Right lung (tissue), 5 donors: Measurements from ENCODE around the gene GSTM1. TPM values are rescaled to one million over a fixed set of nuclear protein-coding genes. Genes with fewer than 3 reads are reported as not detected.

ENCODE experiments used
- DNase-seq, 2 donors: peaks; one replicate each; pipeline ENCODE4 v3.0.0-alpha.2; 2013
- polyA plus RNA-seq, 5 donors: library from polyadenylated mRNA; unstranded; fragments of 120-200 nt; gene quantifications; one replicate each; pipeline versions ENCODE4 v1.2.1 to v1.2.3, GENCODE V29; 2013; ENCODE audit warnings: inconsistent platforms in 1 of 5, low replicate concordance in 1 of 5; ENCODE audit not compliant: insufficient read length in 5 of 5, insufficient read depth in 1 of 5

GSTM1 gene
- polyA plus RNA-seq, 5 donors, result 1.5 to 172 (median 97.9) TPM

GRCh38 chr1:109724933-109725332 lies 37.3 kb downstream of the GSTM1 start:
- no peak for DNase-seq

- no peak for DNase-seq
These were observed 37.9 kb downstream of the GSTM1 start for GRCh38 chr1:109725510-109725909.

DNA sequence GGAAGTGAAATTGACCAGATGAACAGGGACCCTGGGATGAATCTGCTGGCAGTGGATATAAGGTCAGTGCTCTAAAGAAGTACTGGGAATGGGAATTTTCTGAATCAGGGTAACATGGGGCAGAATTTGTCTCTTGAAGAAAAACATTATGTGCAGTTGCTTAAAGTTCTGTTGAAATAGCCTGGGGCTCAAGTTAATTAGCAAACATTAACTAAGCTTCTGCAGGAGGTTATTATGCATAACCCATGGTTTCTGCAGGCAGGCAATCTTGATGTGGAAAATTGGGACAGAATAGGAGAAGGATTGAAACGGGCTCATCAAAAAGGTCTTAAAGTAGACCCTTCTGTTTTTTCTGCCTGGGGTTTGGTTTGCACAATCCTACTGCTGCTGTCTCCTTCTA lies 38.4 kb downstream of the GSTM1 start:
- no peak for DNase-seq

DNA sequence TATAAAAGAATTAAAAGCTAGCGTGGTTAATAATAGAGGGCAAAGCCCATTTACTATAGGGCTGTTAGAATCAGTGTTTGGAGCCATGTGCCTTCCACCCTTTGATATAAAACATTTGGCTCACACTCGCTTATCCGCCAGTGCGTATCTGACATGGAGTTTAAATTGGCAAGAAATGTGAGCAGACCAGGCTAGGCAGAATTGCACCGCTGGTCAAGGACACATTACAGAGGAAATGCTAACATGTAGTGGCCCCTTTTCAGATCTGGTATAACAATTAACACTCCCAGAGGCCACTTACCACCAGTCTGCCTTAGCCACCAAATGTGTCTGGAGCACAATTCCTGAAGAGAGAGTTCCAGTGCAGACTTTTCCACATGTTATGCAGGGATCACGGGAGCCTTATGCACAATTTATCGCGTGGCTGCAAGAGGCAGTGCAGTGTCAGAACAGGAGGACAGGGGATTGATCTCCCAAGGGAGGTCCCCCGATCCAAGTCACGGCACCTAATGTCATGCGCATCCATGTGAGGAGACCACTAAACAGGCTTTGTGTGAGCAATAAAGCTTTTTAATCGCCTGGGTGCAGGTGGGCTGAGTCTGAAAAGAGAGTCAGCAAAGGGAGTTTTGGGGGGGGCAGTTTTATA lies 39.2 kb downstream of the GSTM1 start:
- DNase-seq, result no peak

GRCh38 chr1:109728870-109729269 lies 41.3 kb downstream of the GSTM1 start:
- DNase-seq, result no peak

- DNase-seq, result no peak
These were observed 43.0 kb downstream of the GSTM1 start for GRCh38 chr1:109730666-109731065.

GRCh38 chr1:109732390-109732881 lies 44.8 kb downstream of the GSTM1 start:
- DNase-seq, result no peak

- no peak for DNase-seq
These were observed 45.7 kb downstream of the GSTM1 start for GRCh38 chr1:109733236-109733870.

- DNase-seq, result peak; percentile 84 to 85
These were observed 52.4 kb downstream of the GSTM1 start for GRCh38 chr1:109739738-109740614.

DNA sequence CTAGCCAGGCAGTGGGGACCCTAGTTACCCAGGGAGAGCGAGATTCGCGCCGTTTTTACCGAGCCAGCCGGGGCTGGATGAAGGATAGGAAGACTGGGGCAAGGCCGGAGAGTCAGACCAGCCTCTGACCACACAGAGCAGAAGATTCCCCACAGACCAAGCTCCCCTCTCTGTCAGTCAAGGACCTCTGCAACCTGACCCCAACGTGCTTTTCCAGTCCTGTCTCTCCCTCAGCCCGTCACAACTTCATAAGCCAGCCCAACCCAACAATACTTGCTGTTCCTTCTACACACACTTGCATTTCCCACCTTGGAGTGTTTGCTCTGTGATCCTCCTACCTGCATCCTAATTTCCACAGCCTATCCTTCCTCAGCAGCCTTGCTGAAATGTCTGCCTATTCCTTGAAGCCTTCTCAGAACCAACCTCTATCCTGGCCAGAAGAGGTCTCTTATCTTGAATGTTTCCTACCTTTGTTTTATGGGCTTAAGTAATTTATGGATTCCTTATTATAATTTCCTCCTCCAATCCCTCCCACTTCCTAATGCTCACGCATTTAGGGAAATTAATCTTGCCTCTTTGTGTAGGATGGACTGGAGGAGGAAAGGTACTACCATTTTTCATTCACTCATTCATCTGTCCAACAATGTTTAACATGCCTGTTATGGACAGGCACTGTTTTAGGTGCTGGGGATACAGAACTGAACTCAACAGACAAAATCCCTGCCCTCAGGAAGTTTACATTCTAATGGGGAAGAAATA lies 53.2 kb downstream of the GSTM1 start, which contains the start of gene GSTM3:
TSS of gene GSTM3 (minus strand) at position 424 of the 759 bp plus-strand sequence. CDS start 751 bp downstream, outside the sequence.
- no peak for DNase-seq

Other genes starting within 250 kb of the GSTM1 start
- gene SYPL2, start 221.3 kb upstream of the GSTM1 start, polyA plus RNA-seq, result 1 to 10 TPM in 1 of 5 donors, under 1 TPM in 4; 0.13 to 9.0 (median 0.26) TPM
- 10 to 100 TPM in 1 of 5 donors, 1 to 10 TPM in 4; 6.6 to 13.6 (median 8.0) TPM for gene ATXN7L2, start 203.9 kb upstream of the GSTM1 start, polyA plus RNA-seq
- gene CYB561D1, start 193.7 kb upstream of the GSTM1 start, polyA plus RNA-seq, result 1 to 10 TPM; 4.8 to 9.5 (median 8.5) TPM
- 1 to 10 TPM; 2.6 to 5.1 (median 3.7) TPM for gene AMIGO1, start 178.1 kb upstream of the GSTM1 start, polyA plus RNA-seq
- 1 to 10 TPM in 1 of 5 donors, under 1 TPM in 4; 0.27 to 1.7 (median 0.40) TPM for gene GPR61, start 147.9 kb upstream of the GSTM1 start, polyA plus RNA-seq
- 10 to 100 TPM in 4 of 5 donors, 1 to 10 TPM in 1; 9.7 to 12.8 (median 10.9) TPM for gene GNAI3, start 139.2 kb upstream of the GSTM1 start, polyA plus RNA-seq
- gene GNAT2, start 68.2 kb upstream of the GSTM1 start, polyA plus RNA-seq, result under 1 TPM in 1 of 5 donors, not detected in 4; 0.11 TPM
- 10 to 100 TPM; 34.9 to 56.9 (median 50.8) TPM for gene AMPD2, start 68.0 kb upstream of the GSTM1 start, polyA plus RNA-seq
- gene GSTM4, start 31.7 kb upstream of the GSTM1 start, polyA plus RNA-seq, result 10 to 100 TPM; 27.7 to 34.1 (median 32.0) TPM
- gene GSTM2, start 19.8 kb upstream of the GSTM1 start, polyA plus RNA-seq, result 100 to 1,000 TPM; 211 to 275 (median 236) TPM
- gene GSTM5, start 24.4 kb downstream of the GSTM1 start, polyA plus RNA-seq, result 10 to 100 TPM; 64.5 to 92.1 (median 73.8) TPM
- 100 to 1,000 TPM; 101 to 145 (median 121) TPM for gene GSTM3, start 53.2 kb downstream of the GSTM1 start, polyA plus RNA-seq
- gene EPS8L3, start 76.1 kb downstream of the GSTM1 start, polyA plus RNA-seq, result 1 to 10 TPM in 1 of 5 donors, under 1 TPM in 4; 0.22 to 1.5 (median 0.35) TPM
- gene CSF1, start 223.0 kb downstream of the GSTM1 start, polyA plus RNA-seq, result 10 to 100 TPM in 2 of 5 donors, 1 to 10 TPM in 3; 7.2 to 12.1 (median 9.5) TPM